K562 (cell line): ENCODE results near the gene PLOD1. TPM values are rescaled to one million over a fixed set of nuclear protein-coding genes. Genes with fewer than 3 reads are reported as not detected.

Source experiments
- ATAC-seq: fragments of 200-7000 bp; cut with Tn5 transposase; 3 replicates; pipeline ENCODE4 v1.9.1; 2020; ENCODE audit warnings: moderate library complexity
- BruUV-seq: library from RNA; stranded (reverse); fragments of 400-500 nt; replicated peaks from 2 replicates; lab custom pipeline; 2021; lab: Mats Ljungman, UMichigan
- CTCF ChIA-PET: fragments of 300-600 bp; formaldehyde crosslinking; extraction: SDS; loops from one replicate; lab custom pipeline; 2021; ENCODE audit warnings: low intra/inter-chr PET ratio; lab: Yijun Ruan, JAX
- POLR2A ChIA-PET: fragments of 300-600, 350-650 bp; sonication (Branson Sonifier 250); formaldehyde crosslinking; extraction: SDS; loops from one replicate; lab custom pipeline; 2021; ENCODE audit warnings: antibody characterized with exemption, inconsistent platforms; lab: Yijun Ruan, JAX
- DNase-seq, 4 experiments: peaks; one replicate each; pipeline versions ENCODE4 v3.0.0 to v3.0.0-alpha.2; 2011 to 2018; ENCODE audit warnings: low spot score in 3 of 4, mixed read lengths in 3 of 4; ENCODE audit errors: extremely low read depth in 1 of 4
- FAIRE-seq: peaks from 2 replicates; lab custom pipeline; 2011; peaks lifted over from hg19 to GRCh38; lab: Jason Lieb, UNC
- H2AFZ ChIP-seq: 2 replicates; pipeline ENCODE4 v1.6.0; 2011; ENCODE audit warnings: low read depth, low read length, control low read depth, inconsistent platforms
- H3K27ac ChIP-seq: fragments of 200-600 bp; 3 replicates; pipeline ENCODE4 v1.8.0; 2011; ENCODE audit warnings: low read depth, mild to moderate bottlenecking, control low read depth, inconsistent platforms, low read length, moderate library complexity, mixed read lengths; ENCODE audit errors: extremely low read depth
- H3K27me3 ChIP-seq, 2 experiments: fragments of 300-600 bp in 1 of 2; 2 replicates in 1 of 2; 3 replicates in 1 of 2; pipeline versions ENCODE4 v1.6.0 to v1.8.0; 2011; ENCODE audit warnings: inconsistent platforms in 2 of 2, low read length in 2 of 2, mild to moderate bottlenecking in 1 of 2, mixed read lengths in 1 of 2, moderate library complexity in 1 of 2; ENCODE audit not compliant: control insufficient read depth in 2 of 2, insufficient read depth in 2 of 2
- H3K36me3 ChIP-seq: fragments of 300-600 bp; 3 replicates; pipeline ENCODE4 v1.8.0; 2011; ENCODE audit warnings: mild to moderate bottlenecking, low read length, inconsistent platforms; ENCODE audit not compliant: control insufficient read depth, insufficient read depth
- H3K4me1 ChIP-seq, 2 experiments: fragments of 200-600 bp in 1 of 2; replicated peaks in 1 of 2; 2 replicates in 1 of 2; 3 replicates in 1 of 2; pipeline versions ENCODE4 v1.5.1 to v1.8.0; 2011; ENCODE audit warnings: inconsistent platforms in 2 of 2, low read length in 2 of 2, mild to moderate bottlenecking in 1 of 2, mixed read lengths in 1 of 2, moderate library complexity in 1 of 2; ENCODE audit not compliant: control insufficient read depth in 2 of 2, insufficient read depth in 2 of 2
- H3K4me2 ChIP-seq: 2 replicates; pipeline ENCODE4 v1.6.1; 2011; ENCODE audit warnings: low read length, control low read depth, inconsistent platforms, mixed read lengths; ENCODE audit not compliant: insufficient read depth
- H3K4me3 ChIP-seq: fragments of 200-600 bp; sonication (generic), shearing (Covaris generic); 2 replicates; pipeline ENCODE4 v1.5.1; 2016; ENCODE audit warnings: control low read depth, inconsistent platforms
- H3K79me2 ChIP-seq: fragments of 200-600 bp; 3 replicates; pipeline ENCODE4 v1.8.0; 2011; ENCODE audit warnings: low read length, inconsistent platforms; ENCODE audit not compliant: control insufficient read depth, insufficient read depth
- H3K9ac ChIP-seq, 2 experiments: 2 replicates each; pipeline versions ENCODE4 v1.6.0 to v1.6.1; 2011; ENCODE audit warnings: low read depth in 2 of 2, low read length in 2 of 2, control low read depth in 1 of 2, inconsistent platforms in 1 of 2, mild to moderate bottlenecking in 1 of 2, mixed read lengths in 1 of 2; ENCODE audit not compliant: insufficient read depth in 1 of 2
- H3K9me1 ChIP-seq: one replicate; pipeline ENCODE4 v1.6.0; 2011; ENCODE audit warnings: inconsistent platforms, mild to moderate bottlenecking, low read length, moderate library complexity; ENCODE audit not compliant: control insufficient read depth, insufficient read depth
- H3K9me3 ChIP-seq: replicated peaks from 2 replicates; pipeline ENCODE4 v1.5.1; 2011; ENCODE audit warnings: low read depth, low read length, inconsistent platforms; ENCODE audit not compliant: control insufficient read depth, insufficient read depth
- H4K20me1 ChIP-seq: replicated peaks from 2 replicates; pipeline ENCODE4 v1.6.1; 2011; ENCODE audit warnings: low read length, inconsistent platforms, mixed read lengths; ENCODE audit not compliant: control insufficient read depth, insufficient read depth
- CBX1 ChIP-seq: sonication (generic); IDR thresholded peaks from 2 replicates; pipeline ENCODE4 v1.6.1; 2016; ENCODE audit warnings: antibody characterized with exemption, low read depth, mild to moderate bottlenecking
- CBX2 ChIP-seq: fragments of 200-600 bp; sonication (generic); IDR thresholded peaks from one replicate; pipeline ENCODE4 v1.6.1; 2012; ENCODE audit warnings: mild to moderate bottlenecking, low read length, inconsistent platforms; ENCODE audit not compliant: insufficient read depth, poor library complexity, severe bottlenecking
- HLTF ChIP-seq: fragments of 450-650 bp; IDR thresholded peaks from 2 replicates; pipeline ENCODE4 v1.6.1; 2016
- HNRNPLL ChIP-seq: fragments of 200-400 bp; formaldehyde crosslinking; IDR thresholded peaks from 2 replicates; pipeline ENCODE4 v1.6.1; 2017; ENCODE audit warnings: low read length, low read depth, mild to moderate bottlenecking; ENCODE audit not compliant: poor library complexity, severe bottlenecking
- HNRNPUL1 ChIP-seq: fragments of 200-400 bp; formaldehyde crosslinking; IDR thresholded peaks from 2 replicates; pipeline ENCODE4 v1.6.1; 2017; ENCODE audit warnings: low read length
- MAFG ChIP-seq: fragments of 450-650 bp; conservative IDR thresholded peaks from 2 replicates; pipeline ENCODE4 v1.6.1; 2016; ENCODE audit warnings: missing genetic modification characterization, missing compliant biosample characterization
- NFRKB ChIP-seq: fragments of 450-650 bp; IDR thresholded peaks from 2 replicates; pipeline ENCODE4 v1.6.1; 2016; ENCODE audit warnings: low read depth
- RAD21 ChIP-seq, 2 experiments: fragments of 250-450 bp in 1 of 2; fragments of 450-650 bp in 1 of 2; sonication (Bioruptor Pico) in 1 of 2; formaldehyde crosslinking in 1 of 2; IDR thresholded peaks in 1 of 2; conservative IDR thresholded peaks in 1 of 2; 2 replicates each; pipeline versions ENCODE4 v1.4.0 to v1.8.0; 2020 to 2022; ENCODE audit warnings: mild to moderate bottlenecking in 2 of 2, moderate library complexity in 1 of 2
- RBM34 ChIP-seq: fragments of 200-400 bp; formaldehyde crosslinking; IDR thresholded peaks from 2 replicates; pipeline ENCODE4 v1.6.1; 2018; ENCODE audit warnings: low read length, borderline replicate concordance; ENCODE audit not compliant: insufficient read depth
- SUPT5H ChIP-seq: fragments of 450-650 bp; IDR thresholded peaks from 2 replicates; pipeline ENCODE4 v1.6.1; 2016
- TGIF2 ChIP-seq: sonication (generic); formaldehyde crosslinking; IDR thresholded peaks from 2 replicates; pipeline ENCODE4 v1.8.1; 2022; ENCODE audit warnings: mild to moderate bottlenecking, missing genetic modification reagents, moderate library complexity
- ZKSCAN3 ChIP-seq: fragments of 250-450 bp; sonication (Bioruptor Pico); IDR thresholded peaks from 2 replicates; pipeline ENCODE4 v1.4.0; 2020
- ZNF76 ChIP-seq: fragments of 250-450 bp; sonication (Bioruptor Pico); IDR thresholded peaks from 2 replicates; pipeline ENCODE4 v1.4.0; 2020; ENCODE audit warnings: mild to moderate bottlenecking, moderate library complexity, borderline replicate concordance
- WGBS: fragments of 100-300 bp; shearing (Covaris generic); methylation state at CpG from one replicate; pipeline ENCODE4 v1.1.6; 2016; ENCODE audit warnings: low coverage, mixed read lengths; ENCODE audit not compliant: insufficient coverage; ENCODE audit errors: missing lambda C conversion rate; 5-methylcytosine and 5-hydroxymethylcytosine counted together
- in situ Hi-C: fragments of 300-500 bp; cut with MboI; formaldehyde crosslinking; loops from 4 replicates; pipeline ENCODE4 v1.15.0; 2018; ENCODE audit warnings: inconsistent platforms, mixed read lengths
- intact Hi-C: fragments of 100-400 bp; cut with micrococcal nuclease; formaldehyde crosslinking; loops from 2 replicates; pipeline ENCODE4 v1.14.2; 2022
- polyA plus RNA-seq, 8 experiments: library from polyadenylated mRNA; depleted of rRNA in 4 of 8; stranded (reverse) in 5 of 8; unstranded in 3 of 8; fragments of >200 nt; fragmentation: Nextera tagmentation in 2 of 8; fragmentation: Illumina TruSeq in 1 of 8; extraction: Ambion mirVana in 2 of 8; extraction: Trizol in 1 of 8; gene quantifications; 2 replicates each; pipeline versions ENCODE4 v1.2.1 to v1.2.3, GENCODE V29; 2011 to 2014; ENCODE audit warnings: inconsistent platforms in 1 of 8, missing spikeins in 1 of 8
- total RNA-seq, 7 experiments: library from RNA; depleted of rRNA in 6 of 7; stranded (reverse); fragments of >200 nt in 6 of 7; fragmentation: Illumina TruSeq in 2 of 7; extraction: Trizol in 2 of 7; gene quantifications; 2 replicates each; pipeline versions ENCODE4 v1.2.1 to v1.2.3, GENCODE V29; 2011 to 2021; ENCODE audit warnings: low replicate concordance in 1 of 7
- TF ChIP-seq, protein P1 (sequence below): fragments of 250-450 bp; sonication (Bioruptor Pico); IDR thresholded peaks from 2 replicates; pipeline ENCODE4 v1.8.0; 2022; ENCODE audit warnings: inconsistent platforms
- TF ChIP-seq, protein P2 (sequence below), 2 experiments: fragments of 450-650 bp in 1 of 2; sonication (generic) in 1 of 2; formaldehyde crosslinking in 1 of 2; IDR thresholded peaks in 1 of 2; conservative IDR thresholded peaks in 1 of 2; 2 replicates each; pipeline versions ENCODE4 v1.6.1 to v1.8.1; 2016 to 2023; ENCODE audit warnings: mild to moderate bottlenecking in 2 of 2, moderate library complexity in 2 of 2, inconsistent platforms in 1 of 2, missing genetic modification reagents in 1 of 2
- TF ChIP-seq, protein P3 (sequence below): sonication (generic); formaldehyde crosslinking; IDR thresholded peaks from 2 replicates; pipeline ENCODE4 v1.8.1; 2023; ENCODE audit warnings: mild to moderate bottlenecking, missing genetic modification reagents, moderate library complexity

Gene PLOD1
- total and polyA plus RNA-seq, 9 of the 15 experiments (the other 6 are each of a cell fraction or from before 2014, with no cell fraction given), result 16.6 to 90.8 (median 52.7) TPM

DNA sequence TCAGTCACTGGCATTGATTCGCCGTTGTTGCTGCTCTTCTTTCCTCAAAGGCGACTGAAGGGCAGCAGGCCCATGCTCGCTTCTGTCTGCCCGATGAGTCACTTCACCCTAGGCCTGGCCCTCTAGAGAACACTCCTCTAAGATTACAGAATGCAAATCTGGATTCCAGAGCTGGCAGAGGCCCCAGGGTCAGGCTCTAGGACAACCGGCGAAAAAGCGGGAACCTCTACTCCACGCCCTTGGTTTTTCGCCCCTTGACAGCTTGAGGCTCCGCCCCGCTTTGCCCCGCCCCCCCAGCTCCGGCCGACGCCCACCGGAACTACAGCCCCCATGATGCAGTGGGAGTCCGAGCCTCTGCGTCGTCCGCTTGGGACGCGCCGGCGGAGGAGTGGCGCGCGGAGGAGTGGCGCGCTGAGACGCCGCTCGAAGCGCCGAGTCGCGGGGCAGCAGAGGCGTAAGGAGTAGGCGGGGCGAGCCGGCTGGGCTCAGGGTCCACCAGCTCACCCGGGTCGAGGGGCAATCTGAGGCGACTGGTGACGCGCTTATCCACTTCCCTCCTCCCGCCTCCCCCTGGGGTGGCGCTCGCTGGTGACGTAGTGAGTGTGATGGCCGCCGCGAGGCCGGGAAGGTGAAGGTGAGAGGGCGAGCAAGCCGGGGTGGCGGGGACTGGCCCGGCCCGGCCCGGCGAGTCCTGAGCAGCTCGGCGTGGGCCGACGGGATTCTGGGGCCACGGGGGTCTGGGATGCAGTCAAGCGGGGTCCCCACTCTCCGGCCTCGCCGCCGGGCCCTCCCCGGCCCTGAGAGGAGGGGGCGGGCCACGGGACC lies 45.5 kb downstream of the PLOD1 start, which contains the start of gene MFN2 (continued):
- no peak for TF ChIP-seq CBX2

DNA sequence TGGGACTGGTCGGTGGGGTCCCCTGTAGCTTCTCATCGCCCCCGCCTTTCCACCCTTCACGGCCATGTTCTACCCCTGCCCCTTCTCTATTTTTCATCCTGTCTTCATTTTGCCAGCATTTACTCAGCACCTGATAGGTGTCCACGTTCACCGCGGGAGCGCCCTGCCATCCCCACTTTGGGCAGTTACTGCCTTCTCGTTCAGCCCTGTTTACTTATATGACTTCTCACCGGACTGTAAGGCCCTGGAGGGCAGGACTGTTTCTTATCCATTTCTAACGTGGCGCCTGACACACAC lies 46.1 kb downstream of the PLOD1 start:
- BruUV-seq, result TSS peak; percentile 70
- ChIA-PET POLR2A (interaction anchor here (0.6 to 8.1 kb wide), 13 partner anchors 8 to 222 kb away, joined by 3 to 141 read pairs (median 4); no protein-coding TSS in a partner anchor), CTCF (interaction anchor here (0.6 kb wide), 1 partner anchor 53 kb away, joined by 3 read pairs; no protein-coding TSS in a partner anchor)
- peaks cover 53% of the 10 kb centered on the region for H3K79me2 ChIP-seq
- ATAC-seq, result no peak; the same call in 2 of the 3 replicates
- H3K9me3 ChIP-seq, result no peaks in the 10 kb centered on the region
- H3K9me1 ChIP-seq, result peaks cover 13% of the 10 kb centered on the region
- peaks cover 46% of the 10 kb centered on the region for H3K36me3 ChIP-seq
- H3K4me2 ChIP-seq, result peak overlapping the region; percentile 90
- in situ Hi-C loops, result no loop called here
- no peak for DNase-seq
- intact Hi-C loops, result loop anchor here (5.0 to 10.0 kb wide), 3 partner anchors 73 to 234 kb away; no protein-coding TSS in a partner anchor
- peak overlapping the region; percentile 65 for H3K4me3 ChIP-seq
- H3K27me3 ChIP-seq, result no peaks in the 10 kb centered on the region
- H2AFZ ChIP-seq, result peak overlapping the region; percentile 69
- peaks cover 42 to 44% of the 10 kb centered on the region in 2 experiments for H3K4me1 ChIP-seq
- WGBS, result under 1% methylated on average over 12 of the region's 12 CpGs
- H3K27ac ChIP-seq, result peak overlapping the region; percentile 83
- peak overlapping the region; percentile 93 to 95 for H3K9ac ChIP-seq
- no peak for FAIRE-seq
- peaks cover 22% of the 10 kb centered on the region for H4K20me1 ChIP-seq
- no peak for TF ChIP-seq RBM34
- no peak for TF ChIP-seq RAD21 (CRISPR knock-in tag; conservative IDR thresholded peaks at IDR 0.05 in 1 of 2, IDR thresholded peaks at IDR 0.05 in 1 of 2)
- no peak for TF ChIP-seq HNRNPLL
- TF ChIP-seq MAFG (tag), result no peak
- TF ChIP-seq, protein P1, sequence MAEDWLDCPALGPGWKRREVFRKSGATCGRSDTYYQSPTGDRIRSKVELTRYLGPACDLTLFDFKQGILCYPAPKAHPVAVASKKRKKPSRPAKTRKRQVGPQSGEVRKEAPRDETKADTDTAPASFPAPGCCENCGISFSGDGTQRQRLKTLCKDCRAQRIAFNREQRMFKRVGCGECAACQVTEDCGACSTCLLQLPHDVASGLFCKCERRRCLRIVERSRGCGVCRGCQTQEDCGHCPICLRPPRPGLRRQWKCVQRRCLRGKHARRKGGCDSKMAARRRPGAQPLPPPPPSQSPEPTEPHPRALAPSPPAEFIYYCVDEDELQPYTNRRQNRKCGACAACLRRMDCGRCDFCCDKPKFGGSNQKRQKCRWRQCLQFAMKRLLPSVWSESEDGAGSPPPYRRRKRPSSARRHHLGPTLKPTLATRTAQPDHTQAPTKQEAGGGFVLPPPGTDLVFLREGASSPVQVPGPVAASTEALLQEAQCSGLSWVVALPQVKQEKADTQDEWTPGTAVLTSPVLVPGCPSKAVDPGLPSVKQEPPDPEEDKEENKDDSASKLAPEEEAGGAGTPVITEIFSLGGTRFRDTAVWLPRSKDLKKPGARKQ (CRISPR knock-in tag), result no peak
- no peak for TF ChIP-seq ZKSCAN3 (CRISPR knock-in tag)
- TF ChIP-seq TGIF2 (CRISPR knock-in tag), result peak; percentile 46; the same call in 1 of the 2 replicates
- TF ChIP-seq, protein P2, sequence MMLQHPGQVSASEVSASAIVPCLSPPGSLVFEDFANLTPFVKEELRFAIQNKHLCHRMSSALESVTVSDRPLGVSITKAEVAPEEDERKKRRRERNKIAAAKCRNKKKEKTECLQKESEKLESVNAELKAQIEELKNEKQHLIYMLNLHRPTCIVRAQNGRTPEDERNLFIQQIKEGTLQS (IDR thresholded peaks at IDR 0.05), result no peak
- TF ChIP-seq, protein P2 (CRISPR knock-in tag; conservative IDR thresholded peaks at IDR 0.05), result no peak
- TF ChIP-seq SUPT5H, result no peak
- TF ChIP-seq, protein P3, sequence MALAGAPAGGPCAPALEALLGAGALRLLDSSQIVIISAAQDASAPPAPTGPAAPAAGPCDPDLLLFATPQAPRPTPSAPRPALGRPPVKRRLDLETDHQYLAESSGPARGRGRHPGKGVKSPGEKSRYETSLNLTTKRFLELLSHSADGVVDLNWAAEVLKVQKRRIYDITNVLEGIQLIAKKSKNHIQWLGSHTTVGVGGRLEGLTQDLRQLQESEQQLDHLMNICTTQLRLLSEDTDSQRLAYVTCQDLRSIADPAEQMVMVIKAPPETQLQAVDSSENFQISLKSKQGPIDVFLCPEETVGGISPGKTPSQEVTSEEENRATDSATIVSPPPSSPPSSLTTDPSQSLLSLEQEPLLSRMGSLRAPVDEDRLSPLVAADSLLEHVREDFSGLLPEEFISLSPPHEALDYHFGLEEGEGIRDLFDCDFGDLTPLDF (CRISPR knock-in tag), result no peak; the same call in 1 of the 2 replicates
- TF ChIP-seq HNRNPUL1, result no peak
- no peak for TF ChIP-seq ZNF76
- no peak for TF ChIP-seq CBX1
- no peak; the same call in 1 of the 2 replicates for TF ChIP-seq NFRKB
- TF ChIP-seq HLTF, result no peak
